Activated CD4-positive, CD25-positive, alpha-beta regulatory T cell treated with anti-CD3 and anti-CD28 coated beads, Interleukin-2, amount 50 U/mL, for 72 hours (primary cell): ENCODE measurements around the gene ZNF610.
"Not testable (repeated sequence)": the region's sequence is repeated elsewhere in the genome, so short reads cannot be mapped to it uniquely, and the experiment has no call there.

Experiments
- DNase-seq: peaks from one replicate; pipeline ENCODE4 v3.0.0; 2021

The ZNF610 gene

GRCh38 chr19:52336117-52336790 lies at the start of gene ZNF610:
TSS of gene ZNF610 (plus strand) at chr19:52336243. CDS start at chr19:52349173, 12,930 bp downstream.
- peak; percentile 94 for DNase-seq

GRCh38 chr19:52286256-52286655 lies 49.8 kb upstream of the ZNF610 start:
- DNase-seq = no peak

- no peak for DNase-seq
Measured at GRCh38 chr19:52291781-52292180, 44.3 kb upstream of the ZNF610 start.

- not testable (repeated sequence) for DNase-seq
Measured at GRCh38 chr19:52292946-52293345, 43.1 kb upstream of the ZNF610 start.

- DNase-seq = no peak
Measured at GRCh38 chr19:52296400-52296772, 39.7 kb upstream of the ZNF610 start.

- DNase-seq = peak; percentile 79
Measured at GRCh38 chr19:52296773-52297600, 39.1 kb upstream of the ZNF610 start, which contains the start of gene ZNF480. TSS of gene ZNF480 (plus strand) at chr19:52297169. CDS start at chr19:52300413, 3,244 bp downstream.

GRCh38 chr19:52297601-52298364 lies 38.3 kb upstream of the ZNF610 start:
- no peak for DNase-seq

- DNase-seq = no peak
Measured at GRCh38 chr19:52307275-52307674, 28.8 kb upstream of the ZNF610 start.

GRCh38 chr19:52322429-52322828 lies 13.6 kb upstream of the ZNF610 start:
- DNase-seq = no peak

- no peak for DNase-seq
Measured at GRCh38 chr19:52331757-52332156, 4.3 kb upstream of the ZNF610 start.

GRCh38 chr19:52335768-52336116 lies 301 bp upstream of the ZNF610 start:
- DNase-seq = no peak

GRCh38 chr19:52336791-52337381 lies 843 bp downstream of the ZNF610 start:
- no peak for DNase-seq

- not testable (repeated sequence) for DNase-seq
Measured at GRCh38 chr19:52339022-52339421, 3.0 kb downstream of the ZNF610 start.

- peak; percentile 53 for DNase-seq
Measured at GRCh38 chr19:52343548-52343947, 7.5 kb downstream of the ZNF610 start.

GRCh38 chr19:52345162-52345561 lies 9.1 kb downstream of the ZNF610 start:
- DNase-seq = no peak

GRCh38 chr19:52351512-52351911 lies 15.5 kb downstream of the ZNF610 start:
- no peak for DNase-seq

GRCh38 chr19:52366414-52366824 lies 30.4 kb downstream of the ZNF610 start:
- DNase-seq = no peak

- peak; percentile 94 for DNase-seq
Measured at GRCh38 chr19:52369559-52370340, 33.7 kb downstream of the ZNF610 start, which contains the start of gene ZNF880. TSS of gene ZNF880 (plus strand) at chr19:52369923. CDS start at chr19:52369966, 43 bp downstream.

- no peak for DNase-seq
Measured at GRCh38 chr19:52370341-52370710, 34.3 kb downstream of the ZNF610 start.

GRCh38 chr19:52391135-52391534 lies 55.1 kb downstream of the ZNF610 start:
- no peak for DNase-seq

- peak; percentile 95 for DNase-seq
Measured at GRCh38 chr19:52397310-52398080, 61.5 kb downstream of the ZNF610 start, which contains the start of gene ZNF528. TSS of gene ZNF528 (plus strand) at chr19:52397849. CDS start at chr19:52402014, 4,165 bp downstream.
